Stimulated activated CD4-positive, alpha-beta T cell treated with anti-CD3 and anti-CD28 coated beads, Interleukin-4, amount 100 ng/mL, for 4 hours (primary cell): ENCODE data around the gene AGBL5.

ENCODE experiments used
- DNase-seq, 2 experiments: peaks; one replicate each; pipeline ENCODE4 v3.0.0-alpha.2; 2020

The AGBL5 gene

DNA sequence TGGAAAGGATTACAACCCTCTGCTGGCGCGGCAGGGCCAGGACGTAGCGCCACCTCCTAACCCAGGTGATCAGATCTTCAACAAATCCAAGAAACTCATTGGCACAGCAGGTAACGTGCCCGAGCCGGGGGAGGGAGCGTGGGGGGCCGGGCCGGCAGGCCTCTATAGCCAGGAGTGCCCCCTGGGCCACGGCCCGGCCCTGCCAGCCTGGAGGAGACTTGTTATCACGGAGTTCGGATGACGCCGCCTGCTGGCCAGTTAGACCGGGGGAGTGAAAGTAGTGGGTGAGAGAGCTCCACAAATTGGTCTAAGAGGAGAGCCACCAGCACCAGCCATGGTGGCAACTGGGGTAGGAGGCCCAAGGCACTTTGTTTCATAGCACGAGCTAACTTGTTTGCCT, 27.3 kb upstream of the AGBL5 start:
- DNase-seq = no peak

DNA sequence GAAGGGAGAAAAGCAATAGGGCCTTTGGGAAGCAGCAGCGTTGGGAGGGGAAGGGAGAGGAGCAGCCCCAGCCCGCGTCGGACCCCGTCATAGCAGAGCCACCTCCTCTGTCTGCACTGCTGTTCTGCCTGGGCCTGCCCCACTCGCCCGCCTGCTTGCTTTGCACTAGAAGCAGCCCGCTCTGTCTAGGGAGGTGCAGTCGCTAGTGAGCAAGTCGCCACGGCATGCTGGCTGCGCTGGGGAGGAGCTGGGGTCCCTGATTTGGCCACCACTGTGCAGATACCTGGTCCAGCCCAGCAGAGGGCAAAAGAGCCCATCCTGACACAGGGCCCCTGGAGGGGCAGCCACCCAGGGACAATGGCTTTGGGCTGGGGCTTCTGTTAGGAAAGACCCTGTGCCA, 26.7 kb upstream of the AGBL5 start:
- no peak for DNase-seq

- no peak for DNase-seq
Observed at GRCh38 chr2:27025281-27025800, 26.1 kb upstream of the AGBL5 start.

DNA sequence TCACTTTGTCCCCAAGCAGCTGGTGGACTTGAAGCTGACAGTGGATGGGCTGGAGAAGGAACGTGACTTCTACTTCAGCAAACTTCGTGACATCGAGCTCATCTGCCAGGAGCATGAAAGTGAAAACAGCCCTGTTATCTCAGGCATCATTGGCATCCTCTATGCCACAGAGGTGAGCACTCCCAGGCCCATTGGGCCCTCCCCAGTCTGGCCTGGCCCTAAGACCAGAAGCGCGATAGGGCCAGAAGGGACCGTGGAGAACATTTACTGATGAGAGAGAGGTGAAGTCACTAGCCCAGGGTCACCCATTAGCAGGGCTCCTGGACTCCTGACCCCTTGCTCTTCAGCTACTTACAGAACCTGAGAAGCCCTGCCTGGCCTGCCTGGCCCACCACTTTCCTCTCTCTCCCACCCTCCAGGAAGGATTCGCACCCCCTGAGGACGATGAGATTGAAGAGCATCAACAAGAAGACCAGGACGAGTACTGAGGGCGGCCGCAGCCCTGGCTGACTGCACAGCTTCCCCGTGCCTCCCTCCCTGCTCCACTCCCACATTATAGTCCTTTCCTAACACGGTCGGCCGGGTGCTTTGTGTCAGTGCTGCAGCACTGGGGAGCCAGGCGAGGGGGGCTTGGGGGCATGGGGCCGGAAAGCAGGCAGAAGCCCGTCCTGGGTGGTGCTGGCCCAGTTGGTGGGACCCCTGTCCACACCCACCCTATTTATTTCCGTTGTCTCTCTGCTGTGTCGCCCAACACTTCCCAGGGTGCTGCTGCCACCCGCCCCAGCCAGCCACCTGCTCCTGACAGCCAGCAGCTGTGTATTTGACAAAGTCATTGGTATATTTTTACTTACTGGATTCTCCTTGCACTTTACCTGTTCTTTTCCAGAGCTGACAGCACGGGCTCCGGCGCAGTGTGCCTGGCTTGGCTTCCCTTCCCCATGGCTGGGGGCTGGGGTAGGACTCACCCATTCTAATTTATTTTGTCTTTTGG, 25.3 kb upstream of the AGBL5 start:
- no peak for DNase-seq

DNA sequence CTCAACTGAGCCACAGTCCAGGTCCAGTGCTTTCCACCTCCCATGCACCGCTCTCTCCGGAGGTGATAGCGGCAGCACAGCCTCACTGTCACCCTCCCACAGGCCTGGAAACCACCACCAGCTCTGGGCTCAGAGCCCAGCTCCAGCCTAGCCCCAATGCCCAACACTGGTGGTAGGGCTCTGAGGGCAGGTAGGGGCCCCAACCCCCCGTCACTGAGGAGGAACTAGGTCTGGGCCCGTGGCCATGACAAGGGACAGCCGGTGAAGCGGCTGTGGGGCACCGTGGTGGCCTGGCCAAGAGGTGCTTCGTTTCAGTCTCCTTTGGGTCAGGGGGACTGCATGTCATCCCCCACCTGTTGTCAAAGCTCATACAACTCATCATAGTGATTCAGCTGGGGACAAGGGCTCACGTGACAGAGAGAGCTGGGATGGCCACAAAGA, 24.2 kb upstream of the AGBL5 start:
- DNase-seq = no peak

GRCh38 chr2:27029051-27029450, 22.4 kb upstream of the AGBL5 start:
- DNase-seq = no peak

DNA sequence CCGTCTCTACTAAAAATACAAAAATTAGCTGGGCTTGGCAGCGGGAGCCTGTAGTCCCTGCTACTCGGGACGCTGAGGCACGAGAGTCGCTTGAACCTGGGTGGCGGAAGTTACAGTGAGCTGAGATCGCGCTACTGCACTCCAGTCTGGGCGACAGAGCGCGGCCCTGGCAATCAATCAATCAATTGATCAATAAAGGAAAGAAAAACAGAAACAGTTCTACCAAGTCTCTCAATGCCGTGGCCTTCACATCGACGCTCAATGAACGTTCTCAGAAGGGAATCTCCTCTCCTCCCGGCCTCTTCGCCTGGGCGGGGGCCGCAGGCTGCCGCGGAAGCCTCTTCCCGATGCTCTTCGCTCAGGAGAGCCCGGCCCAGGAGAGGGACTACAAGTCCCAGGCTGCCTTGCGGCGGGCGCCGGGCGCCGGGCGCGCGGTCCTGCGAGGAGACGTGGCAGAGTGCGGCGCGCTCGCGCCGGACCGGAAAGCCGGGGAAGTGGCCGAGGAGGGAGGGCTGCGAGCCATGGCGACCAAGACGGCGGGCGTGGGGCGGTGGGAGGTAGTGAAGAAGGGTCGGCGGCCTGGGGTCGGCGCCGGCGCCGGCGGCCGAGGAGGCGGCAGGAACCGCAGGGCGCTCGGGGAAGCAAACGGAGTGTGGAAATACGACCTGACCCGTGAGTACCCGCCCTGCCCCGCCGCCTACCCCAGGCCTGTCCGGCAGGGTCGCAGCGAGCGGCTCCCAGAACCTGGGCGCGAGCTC, 18.8 kb upstream of the AGBL5 start, which contains the start of gene TMEM214:
TMEM214 (plus strand) TSS at position 471 of the 758 bp plus-strand sequence; CDS start at position 522, 51 bp downstream.
- peak; percentile 78 to 80 for DNase-seq

DNA sequence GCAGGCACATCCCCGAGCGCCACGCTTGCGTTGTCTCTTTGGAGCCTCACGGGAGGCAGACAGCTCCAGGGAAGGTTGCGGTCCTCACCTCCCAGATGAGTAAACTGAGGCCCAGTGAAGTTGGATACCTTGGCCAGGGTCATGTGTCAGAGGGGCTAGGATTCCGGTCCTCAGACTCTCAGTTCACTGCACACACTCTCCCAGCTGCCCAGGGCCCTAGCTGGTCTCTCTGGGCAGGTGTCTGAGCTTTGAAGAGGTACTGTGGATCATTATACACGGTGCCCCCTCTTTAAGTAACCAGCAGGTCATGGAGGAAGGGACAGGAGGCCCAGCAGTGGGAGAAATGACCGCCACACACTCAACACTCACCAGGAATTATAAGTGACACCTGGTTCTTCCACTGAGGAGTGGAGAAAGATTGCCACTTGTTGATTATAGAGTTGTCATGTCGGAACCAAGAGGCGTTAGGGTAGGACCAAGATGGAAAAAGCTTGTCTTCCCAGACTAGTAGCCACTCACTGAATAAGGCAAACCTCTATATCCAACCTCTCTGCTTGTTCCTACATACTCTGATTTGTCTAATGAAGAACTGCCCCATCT, 18.1 kb upstream of the AGBL5 start:
- no peak for DNase-seq

DNA sequence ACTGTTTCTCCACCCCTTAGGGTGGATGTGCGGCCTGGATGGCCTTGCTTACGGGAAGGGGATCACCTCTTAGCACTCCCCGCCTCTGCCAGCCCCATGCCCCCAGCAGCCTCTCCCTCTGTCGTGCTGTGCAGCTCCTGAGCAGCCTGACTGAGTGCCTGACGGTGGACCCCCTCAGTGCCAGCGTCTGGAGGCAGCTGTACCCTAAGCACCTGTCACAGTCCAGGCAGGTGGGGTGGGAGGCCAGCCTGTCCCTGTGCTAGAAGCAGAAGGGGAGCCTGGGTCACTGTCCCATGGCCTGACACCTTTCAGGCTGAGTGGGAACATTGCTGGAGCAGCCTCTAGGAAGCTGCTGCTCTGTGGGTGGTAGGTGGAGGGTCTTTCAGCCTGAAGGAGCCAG, 13.5 kb upstream of the AGBL5 start:
- no peak for DNase-seq

GRCh38 chr2:27038631-27039339, 12.7 kb upstream of the AGBL5 start:
- DNase-seq = no peak

DNA sequence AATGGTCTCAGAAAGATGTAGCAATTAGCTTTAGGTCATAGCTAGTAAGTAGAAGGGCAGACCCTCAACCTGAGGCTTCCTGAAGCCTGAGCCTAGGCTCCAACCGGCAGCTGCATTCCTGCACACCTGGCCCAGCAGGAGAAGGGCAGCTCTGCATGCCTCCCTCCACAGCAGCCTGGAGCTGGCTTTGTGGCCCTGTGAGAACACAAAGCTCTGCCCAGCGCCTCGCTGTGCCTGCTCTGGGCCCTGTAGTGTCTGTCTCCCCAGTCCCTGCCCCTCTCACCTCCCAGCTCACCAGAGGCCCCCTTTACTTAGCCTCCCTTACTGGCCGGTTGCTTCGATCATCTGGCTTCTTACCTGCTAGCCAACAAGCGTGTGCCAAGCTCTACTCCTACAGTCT, 12.0 kb upstream of the AGBL5 start:
- no peak for DNase-seq

GRCh38 chr2:27039871-27040270, 11.6 kb upstream of the AGBL5 start:
- DNase-seq = no peak

DNA sequence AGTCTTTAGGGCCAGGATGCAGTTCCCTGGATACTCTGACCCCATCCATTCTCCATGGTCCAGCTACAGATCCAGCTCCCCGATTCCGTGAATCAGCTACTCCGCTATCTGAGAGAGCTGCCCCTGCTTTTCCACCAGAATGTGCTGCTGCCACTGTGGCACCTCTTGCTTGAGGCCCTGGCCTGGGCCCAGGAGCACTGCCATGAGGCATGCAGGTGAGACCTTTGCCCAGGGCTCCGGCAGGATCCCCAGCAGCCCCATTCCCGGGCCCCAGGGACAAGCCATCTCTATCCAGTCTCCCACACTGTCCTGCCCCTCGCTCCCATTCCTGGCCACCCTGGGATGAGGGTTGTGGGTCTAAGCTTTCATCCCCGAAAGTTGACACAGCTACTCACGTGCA, 11.2 kb upstream of the AGBL5 start:
- DNase-seq = no peak

DNA sequence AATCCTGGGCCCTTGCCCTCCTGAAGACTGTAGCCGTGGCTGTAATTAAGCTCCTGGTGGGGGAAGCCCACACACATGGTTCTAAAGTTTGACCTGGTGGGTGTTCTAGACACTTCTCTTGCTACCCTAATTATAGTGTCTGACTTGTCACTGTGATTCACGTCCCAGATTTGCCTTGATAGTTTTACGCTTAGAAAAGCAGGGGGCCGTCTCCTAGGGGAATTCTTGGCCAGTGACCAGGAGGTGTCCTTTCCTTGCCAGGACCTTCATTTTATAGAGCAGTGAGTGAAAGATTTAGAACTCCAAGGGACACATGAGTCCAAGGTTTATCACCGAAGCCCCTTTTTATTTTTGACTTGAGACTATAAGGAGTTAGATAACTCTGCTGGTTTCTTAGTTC, 9.7 kb upstream of the AGBL5 start:
- no peak for DNase-seq

- no peak for DNase-seq
Observed at GRCh38 chr2:27042159-27042661, 9.3 kb upstream of the AGBL5 start.

- no peak for DNase-seq
Observed at GRCh38 chr2:27042985-27043634, 8.4 kb upstream of the AGBL5 start.

DNA sequence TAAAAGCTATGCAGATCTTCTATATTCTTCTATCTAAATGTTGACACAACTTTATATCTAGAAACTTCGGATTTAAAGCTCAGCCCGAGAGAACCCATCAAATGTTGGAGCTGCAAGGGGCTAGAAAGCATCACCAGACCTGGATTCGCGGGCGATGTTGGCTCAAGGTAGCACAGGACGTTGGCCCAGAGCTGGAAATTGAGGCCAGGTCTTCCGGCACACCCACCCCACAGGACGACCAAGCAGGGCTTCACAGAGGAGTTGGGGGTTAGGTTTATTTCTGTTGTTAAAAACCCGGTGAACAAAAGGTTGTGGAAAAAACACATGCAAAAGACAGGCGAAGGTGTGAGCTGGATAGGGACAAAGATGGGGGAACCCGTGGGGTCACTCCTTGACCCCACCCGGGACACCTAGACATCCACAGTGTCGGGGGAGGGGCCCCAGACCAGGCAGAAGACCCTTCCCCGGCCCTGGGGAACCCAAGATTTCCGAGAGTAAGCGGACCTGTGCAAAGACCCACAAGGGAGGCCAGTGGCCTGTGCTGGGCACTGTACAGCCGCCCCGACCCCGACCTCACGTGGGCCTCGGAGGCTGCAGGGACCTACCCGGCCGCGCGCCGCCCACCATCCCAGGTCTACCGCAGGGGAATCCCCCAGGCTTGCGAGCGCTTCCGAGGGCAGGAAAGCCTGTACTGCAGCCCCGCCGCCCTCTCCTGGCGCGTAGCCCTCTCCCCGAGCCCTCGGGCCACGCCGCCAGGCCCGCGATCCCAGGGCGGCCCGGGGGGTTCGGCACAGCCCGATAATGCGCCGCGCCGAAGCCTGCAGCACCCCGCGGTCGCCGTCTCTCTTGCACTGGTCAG, 1.8 kb upstream of the AGBL5 start:
- peak; percentile 70 to 71 for DNase-seq

DNA sequence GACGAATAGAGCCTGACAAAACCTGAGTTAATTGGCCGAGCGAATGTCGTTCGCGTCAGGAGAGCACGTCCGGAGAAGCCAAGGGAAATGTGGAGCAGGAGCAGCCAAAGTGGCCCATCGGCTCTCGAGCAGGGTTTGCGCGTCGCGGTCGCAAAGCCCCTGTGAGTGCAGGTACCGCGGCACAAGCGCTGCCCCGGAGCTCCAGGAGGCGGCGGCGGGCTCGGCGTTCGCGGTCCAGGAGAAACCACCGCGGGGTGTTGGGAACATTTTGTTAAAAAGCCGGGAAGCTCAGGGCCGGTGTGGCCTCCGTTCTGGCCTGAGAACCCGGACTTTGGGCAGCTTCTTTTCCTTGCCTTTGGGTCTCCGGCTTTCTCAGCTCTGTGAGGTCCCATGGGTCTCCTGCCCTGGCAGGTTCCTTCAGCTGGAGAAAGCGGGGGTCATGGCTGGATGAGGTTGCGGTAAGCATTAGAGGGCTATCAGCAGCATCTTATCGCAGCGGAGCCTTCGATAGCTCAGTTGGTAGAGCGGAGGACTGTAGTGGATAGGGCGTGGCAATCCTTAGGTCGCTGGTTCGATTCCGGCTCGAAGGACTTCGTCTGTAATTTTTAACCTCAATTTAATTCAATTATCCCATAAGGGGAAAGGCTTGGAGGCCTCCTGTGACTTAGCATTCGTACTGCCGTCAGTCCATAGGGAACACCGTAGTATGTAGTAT, 1.0 kb upstream of the AGBL5 start:
- peak; percentile 86 to 87 for DNase-seq

DNA sequence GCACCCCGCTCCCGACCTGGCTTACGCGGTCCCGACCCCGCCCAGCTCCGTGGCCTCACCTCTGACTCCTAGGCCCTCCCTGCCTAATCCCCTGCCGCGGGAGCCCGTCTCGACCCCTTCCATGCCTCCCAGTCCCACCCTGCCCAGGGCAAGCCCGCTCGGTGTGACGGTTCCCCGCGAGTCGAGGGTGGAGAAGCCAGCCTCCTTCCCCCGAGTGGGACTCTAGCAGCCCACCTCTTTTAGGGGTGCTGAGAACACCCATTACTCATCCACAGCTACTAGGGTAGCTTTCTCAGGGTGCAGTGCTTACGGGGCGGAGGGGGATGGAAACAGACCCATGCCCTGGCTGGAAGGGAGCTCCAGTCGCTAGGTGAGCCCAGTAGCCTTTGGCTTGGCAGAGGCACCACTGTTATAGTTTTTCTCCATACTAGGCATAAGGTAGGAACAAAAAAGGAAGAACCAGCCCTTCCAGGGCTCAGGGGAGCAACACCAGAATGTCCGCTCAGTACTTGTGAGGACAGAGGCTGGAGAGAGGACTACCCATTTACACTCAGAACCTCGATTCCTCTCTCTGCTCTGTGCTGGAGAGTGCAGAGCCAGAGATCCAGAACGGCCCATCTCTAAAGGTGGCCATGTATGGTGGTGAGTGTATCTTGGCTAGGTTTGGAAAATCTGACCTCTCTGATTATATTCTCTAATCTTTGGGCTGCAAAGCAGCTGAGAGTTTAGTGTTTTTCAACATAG, 606 bp downstream of the AGBL5 start:
- DNase-seq = no peak
